Muscle layer of colon (tissue), 2 donors: ENCODE results near the gene FGF14.

Experiments used
- H3K27ac ChIP-seq: one replicate; pipeline ENCODE4 v1.7.0; 2013; ENCODE audit warnings: low read depth, mild to moderate bottlenecking, low read length, moderate library complexity
- H3K27me3 ChIP-seq, 2 donors: one replicate each; pipeline ENCODE4 v1.7.0; 2013; ENCODE audit warnings: low read length in 2 of 2, mild to moderate bottlenecking in 2 of 2; ENCODE audit not compliant: insufficient read depth in 2 of 2, control insufficient read depth in 1 of 2
- H3K36me3 ChIP-seq: one replicate; pipeline ENCODE4 v1.7.0; 2013; ENCODE audit warnings: mild to moderate bottlenecking, low read length; ENCODE audit not compliant: insufficient read depth
- H3K4me1 ChIP-seq: one replicate; pipeline ENCODE4 v1.7.0; 2013; ENCODE audit warnings: mild to moderate bottlenecking, low read length; ENCODE audit not compliant: insufficient read depth
- H3K4me3 ChIP-seq, 2 donors: one replicate each; pipeline ENCODE4 v1.7.0; 2013; ENCODE audit warnings: low read length in 2 of 2, low read depth in 1 of 2, mild to moderate bottlenecking in 1 of 2, moderate library complexity in 1 of 2
- H3K9ac ChIP-seq: one replicate; pipeline ENCODE4 v1.7.0; 2013; ENCODE audit warnings: low read length
- H3K9me3 ChIP-seq: one replicate; pipeline ENCODE4 v1.7.0; 2013; ENCODE audit warnings: mild to moderate bottlenecking, low read length
- donor health status: abdominal sarcoma.
- donor health status: Adenocarcinoma of cecum.

The FGF14 gene

GRCh38 chr13:102361113-102361512 is 40.7 kb downstream of the FGF14 start:
- H3K4me1 ChIP-seq, result no peaks in the 10 kb centered on the region
- no peak overlapping the region for H3K4me3 ChIP-seq
- H3K27ac ChIP-seq, result no peak overlapping the region
- H3K9ac ChIP-seq, result no peak overlapping the region
- H3K36me3 ChIP-seq, result no peaks in the 10 kb centered on the region
- H3K9me3 ChIP-seq, result no peaks in the 10 kb centered on the region
- no peaks in the 10 kb centered on the region for H3K27me3 ChIP-seq

- Histone ChIP-seq H3K27ac (no peak overlapping the region), H3K4me3 (no peak overlapping the region), H3K9me3 (no peaks in the 10 kb centered on the region), H3K9ac (no peak overlapping the region), H3K36me3 (no peaks in the 10 kb centered on the region), H3K4me1 (no peaks in the 10 kb centered on the region), H3K27me3 (no peaks in the 10 kb centered on the region)
These were observed 42.6 kb downstream of the FGF14 start for GRCh38 chr13:102359264-102359663.

- H3K4me3 ChIP-seq, result no peak overlapping the region
- H3K36me3 ChIP-seq, result no peaks in the 10 kb centered on the region
- no peaks in the 10 kb centered on the region for H3K4me1 ChIP-seq
- H3K9me3 ChIP-seq, result no peaks in the 10 kb centered on the region
- H3K27me3 ChIP-seq, result no peaks in the 10 kb centered on the region
- H3K27ac ChIP-seq, result no peak overlapping the region
- H3K9ac ChIP-seq, result no peak overlapping the region
These were observed 46.6 kb downstream of the FGF14 start for GRCh38 chr13:102355251-102355650.

GRCh38 chr13:102354011-102354410 is 47.8 kb downstream of the FGF14 start:
- no peak overlapping the region for H3K4me3 ChIP-seq
- no peaks in the 10 kb centered on the region for H3K36me3 ChIP-seq
- no peak overlapping the region for H3K27ac ChIP-seq
- no peaks in the 10 kb centered on the region for H3K4me1 ChIP-seq
- no peaks in the 10 kb centered on the region for H3K9me3 ChIP-seq
- H3K9ac ChIP-seq, result no peak overlapping the region
- no peaks in the 10 kb centered on the region for H3K27me3 ChIP-seq

GRCh38 chr13:102351521-102351920 is 50.3 kb downstream of the FGF14 start:
- Histone ChIP-seq H3K4me1 (no peaks in the 10 kb centered on the region), H3K9ac (no peak overlapping the region), H3K9me3 (no peaks in the 10 kb centered on the region), H3K27me3 (no peaks in the 10 kb centered on the region), H3K36me3 (no peaks in the 10 kb centered on the region), H3K27ac (no peak overlapping the region), H3K4me3 (no peak overlapping the region)

GRCh38 chr13:102347490-102347889 is 54.4 kb downstream of the FGF14 start:
- H3K4me3 ChIP-seq, result no peak overlapping the region
- H3K27me3 ChIP-seq, result no peaks in the 10 kb centered on the region
- no peak overlapping the region for H3K9ac ChIP-seq
- no peaks in the 10 kb centered on the region for H3K4me1 ChIP-seq
- H3K27ac ChIP-seq, result no peak overlapping the region
- no peaks in the 10 kb centered on the region for H3K9me3 ChIP-seq
- no peaks in the 10 kb centered on the region for H3K36me3 ChIP-seq

GRCh38 chr13:102346769-102347168 is 55.1 kb downstream of the FGF14 start:
- Histone ChIP-seq H3K27me3 (no peaks in the 10 kb centered on the region), H3K9me3 (no peaks in the 10 kb centered on the region), H3K36me3 (no peaks in the 10 kb centered on the region), H3K4me3 (no peak overlapping the region), H3K27ac (no peak overlapping the region), H3K4me1 (no peaks in the 10 kb centered on the region), H3K9ac (no peak overlapping the region)

GRCh38 chr13:102344410-102344809 is 57.4 kb downstream of the FGF14 start:
- H3K27ac ChIP-seq, result no peak overlapping the region
- no peak overlapping the region for H3K4me3 ChIP-seq
- no peaks in the 10 kb centered on the region for H3K9me3 ChIP-seq
- H3K27me3 ChIP-seq, result no peaks in the 10 kb centered on the region
- H3K36me3 ChIP-seq, result no peaks in the 10 kb centered on the region
- H3K4me1 ChIP-seq, result no peaks in the 10 kb centered on the region
- H3K9ac ChIP-seq, result no peak overlapping the region

- Histone ChIP-seq H3K27ac (no peak overlapping the region), H3K4me3 (no peak overlapping the region), H3K36me3 (no peaks in the 10 kb centered on the region)
These were observed 68.3 kb downstream of the FGF14 start for GRCh38 chr13:102333320-102334198.

GRCh38 chr13:102328909-102329308 is 72.9 kb downstream of the FGF14 start:
- Histone ChIP-seq H3K36me3 (no peaks in the 10 kb centered on the region), H3K4me3 (no peak overlapping the region), H3K9me3 (no peaks in the 10 kb centered on the region), H3K9ac (no peak overlapping the region), H3K27ac (no peak overlapping the region), H3K4me1 (no peaks in the 10 kb centered on the region), H3K27me3 (no peaks in the 10 kb centered on the region)

More at GRCh38 chr13:102333320-102334198, 68.3 kb downstream of the FGF14 start:
- no peaks in the 10 kb centered on the region for H3K27me3 ChIP-seq
- H3K9me3 ChIP-seq, result no peaks in the 10 kb centered on the region
- no peaks in the 10 kb centered on the region for H3K4me1 ChIP-seq
- H3K9ac ChIP-seq, result no peak overlapping the region

GRCh38 chr13:102327119-102327617 is 74.7 kb downstream of the FGF14 start:
- Histone ChIP-seq H3K27ac (no peak overlapping the region), H3K4me3 (no peak overlapping the region), H3K27me3 (no peaks in the 10 kb centered on the region), H3K36me3 (no peaks in the 10 kb centered on the region), H3K4me1 (no peaks in the 10 kb centered on the region), H3K9me3 (no peaks in the 10 kb centered on the region), H3K9ac (no peak overlapping the region)
